Endothelial cell of umbilical vein (primary cell): ENCODE data around the gene TCERG1L.
"Not testable (repeated sequence)": the region's sequence is repeated elsewhere in the genome, so short reads cannot be mapped to it uniquely, and the experiment has no call there.

ENCODE experiments used
- CTCF ChIP-seq, 2 donors: IDR thresholded peaks; 1 replicate in 1 of 2; 2 replicates in 1 of 2; pipeline ENCODE4 v1.5.1; 2011; ENCODE audit warnings: low read length in 2 of 2, mild to moderate bottlenecking in 2 of 2, moderate library complexity in 2 of 2, control low read depth in 1 of 2, inconsistent platforms in 1 of 2, low read depth in 1 of 2; ENCODE audit not compliant: insufficient read depth in 1 of 2; ENCODE audit errors: extremely low read depth in 1 of 2
- FOS ChIP-seq: IDR thresholded peaks from 2 replicates; pipeline ENCODE4 v1.6.1; 2011; ENCODE audit warnings: mild to moderate bottlenecking, low read length, moderate library complexity, borderline replicate concordance; ENCODE audit not compliant: insufficient read depth

- not testable (repeated sequence) for TF ChIP-seq CTCF (IDR thresholded peaks at IDR 0.05; ENCODE audit: extremely low read depth in 1 of 2, insufficient read depth in 1 of 2, low read depth in 1 of 2, low read length in 2 of 2); FOS
Measured at GRCh38 chr10:131322575-131322974, 11.1 kb upstream of the TCERG1L start.
